Vagina (tissue), 2 donors: ENCODE measurements around the gene USO1. TPM values are rescaled to one million over a fixed set of nuclear protein-coding genes. Genes with fewer than 3 reads are reported as not detected.

Source experiments
- DNase-seq, 2 donors: peaks; one replicate each; pipeline ENCODE4 v3.0.0-alpha.2; 2017; ENCODE audit errors: extremely low spot score in 2 of 2
- H3K27ac ChIP-seq: fragments of 200-600 bp; sonication (generic); one replicate; pipeline ENCODE4 v1.5.1; 2019
- H3K27me3 ChIP-seq: fragments of 200-600 bp; sonication (generic); one replicate; pipeline ENCODE4 v1.5.1; 2019
- H3K36me3 ChIP-seq, 2 donors: fragments of 200-600 bp; sonication (generic); one replicate each; pipeline ENCODE4 v1.5.1; 2017 to 2019
- H3K4me1 ChIP-seq: fragments of 200-600 bp; sonication (generic); one replicate; pipeline ENCODE4 v1.5.1; 2019
- H3K4me3 ChIP-seq, 2 donors: fragments of 200-600 bp; sonication (generic); 1 replicate in 1 of 2; 2 replicates in 1 of 2; pipeline ENCODE4 v1.5.1; 2016 to 2019
- H3K9me3 ChIP-seq: fragments of 200-600 bp; sonication (generic); one replicate; pipeline ENCODE4 v1.5.1; 2019
- POLR2A ChIP-seq, 2 donors: fragments of 450-650 bp; IDR thresholded peaks; one replicate each; pipeline ENCODE4 v1.6.1; 2017; ENCODE audit warnings: antibody characterized with exemption in 2 of 2, mild to moderate bottlenecking in 2 of 2, moderate library complexity in 2 of 2
- POLR2AphosphoS5 ChIP-seq, 2 donors: sonication (generic); formaldehyde crosslinking; IDR thresholded peaks; one replicate each; pipeline ENCODE4 v1.9.0; 2017; ENCODE audit warnings: antibody characterized with exemption in 2 of 2, mild to moderate bottlenecking in 2 of 2, low read depth in 1 of 2; ENCODE audit not compliant: insufficient read depth in 1 of 2
- intact Hi-C: fragments of 100-400 bp; cut with DNase I; formaldehyde crosslinking; loops from one replicate; pipeline ENCODE4 v1.15.1; 2023
- total RNA-seq: library from RNA; depleted of rRNA; stranded (reverse); fragments of >200 nt; gene quantifications from one replicate; pipeline ENCODE4 v1.2.3, GENCODE V29; 2016
- TF ChIP-seq, protein P1 (sequence below), 3 experiments: fragments of 450-650 bp in 2 of 3; fragments of 200-600 bp in 1 of 3; sonication (generic) in 1 of 3; IDR thresholded peaks; one replicate each; pipeline ENCODE4 v1.5.1; 2017 to 2019; ENCODE audit warnings: antibody characterized with exemption in 3 of 3, mild to moderate bottlenecking in 2 of 3, moderate library complexity in 2 of 3

USO1 gene
- total RNA-seq, 1 donor from 2014 or later = 47.9 TPM

DNA sequence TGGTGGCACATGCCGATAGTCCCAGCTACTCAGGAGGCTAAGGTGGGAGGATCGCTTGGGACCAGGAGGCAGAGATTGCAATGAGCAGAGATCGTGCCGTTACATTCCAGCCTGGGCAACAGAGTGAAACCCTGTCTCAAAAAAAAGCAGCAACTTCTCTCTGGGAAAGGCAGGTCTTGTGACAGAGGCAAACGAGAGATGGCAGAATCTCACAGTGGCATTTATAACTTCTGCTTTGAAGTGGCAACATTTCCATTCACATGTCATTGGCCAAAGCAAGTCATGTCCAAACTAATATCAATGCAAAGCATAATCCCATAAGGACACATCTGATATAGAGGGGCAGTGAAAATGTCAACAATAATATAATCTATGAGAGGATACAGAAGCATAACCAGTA, 98.0 kb downstream of the USO1 start:
- Histone ChIP-seq H3K4me3 (no peak overlapping the region), H3K27ac (no peak overlapping the region), H3K4me1 (no peaks in the 10 kb centered on the region), H3K9me3 (no peaks in the 10 kb centered on the region), H3K36me3 (no peaks in the 10 kb centered on the region), H3K27me3 (no peaks in the 10 kb centered on the region)
- intact Hi-C loops = no loop called here
- DNase-seq = no peak
- TF ChIP-seq, protein P1, sequence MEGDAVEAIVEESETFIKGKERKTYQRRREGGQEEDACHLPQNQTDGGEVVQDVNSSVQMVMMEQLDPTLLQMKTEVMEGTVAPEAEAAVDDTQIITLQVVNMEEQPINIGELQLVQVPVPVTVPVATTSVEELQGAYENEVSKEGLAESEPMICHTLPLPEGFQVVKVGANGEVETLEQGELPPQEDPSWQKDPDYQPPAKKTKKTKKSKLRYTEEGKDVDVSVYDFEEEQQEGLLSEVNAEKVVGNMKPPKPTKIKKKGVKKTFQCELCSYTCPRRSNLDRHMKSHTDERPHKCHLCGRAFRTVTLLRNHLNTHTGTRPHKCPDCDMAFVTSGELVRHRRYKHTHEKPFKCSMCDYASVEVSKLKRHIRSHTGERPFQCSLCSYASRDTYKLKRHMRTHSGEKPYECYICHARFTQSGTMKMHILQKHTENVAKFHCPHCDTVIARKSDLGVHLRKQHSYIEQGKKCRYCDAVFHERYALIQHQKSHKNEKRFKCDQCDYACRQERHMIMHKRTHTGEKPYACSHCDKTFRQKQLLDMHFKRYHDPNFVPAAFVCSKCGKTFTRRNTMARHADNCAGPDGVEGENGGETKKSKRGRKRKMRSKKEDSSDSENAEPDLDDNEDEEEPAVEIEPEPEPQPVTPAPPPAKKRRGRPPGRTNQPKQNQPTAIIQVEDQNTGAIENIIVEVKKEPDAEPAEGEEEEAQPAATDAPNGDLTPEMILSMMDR (IDR thresholded peaks at IDR 0.05) = no peak

DNA sequence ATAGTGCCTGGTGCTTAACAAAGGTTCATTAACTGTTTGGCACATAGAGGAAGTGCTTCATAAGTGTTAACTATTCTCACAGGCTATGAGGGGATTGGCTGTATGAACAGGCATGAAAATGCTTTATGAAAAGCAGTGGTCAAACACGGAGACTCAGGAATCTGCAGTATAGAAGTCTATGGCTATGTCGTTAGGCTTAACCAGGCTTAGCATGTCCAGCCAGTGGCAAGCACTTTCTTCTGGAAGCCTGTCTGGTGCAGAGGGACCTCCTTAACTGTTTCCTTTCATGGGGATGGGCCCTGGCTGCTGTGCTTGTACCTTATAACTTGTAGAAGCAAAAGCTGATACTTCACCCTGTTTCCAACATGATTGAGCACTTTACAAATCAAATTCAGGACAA, 99.4 kb downstream of the USO1 start:
- Histone ChIP-seq H3K4me3 (no peak overlapping the region), H3K27me3 (no peaks in the 10 kb centered on the region), H3K4me1 (no peaks in the 10 kb centered on the region), H3K9me3 (no peaks in the 10 kb centered on the region), H3K27ac (no peak overlapping the region), H3K36me3 (no peaks in the 10 kb centered on the region)
- TF ChIP-seq POLR2A (IDR thresholded peaks at IDR 0.05) (no peak), POLR2AphosphoS5 (IDR thresholded peaks at IDR 0.05; ENCODE audit: insufficient read depth in 1 of 2, low read depth in 1 of 2) (no peak)
- TF ChIP-seq, protein P1 (IDR thresholded peaks at IDR 0.05) = no peak
- no peak for DNase-seq
- intact Hi-C loops = no loop called here

DNA sequence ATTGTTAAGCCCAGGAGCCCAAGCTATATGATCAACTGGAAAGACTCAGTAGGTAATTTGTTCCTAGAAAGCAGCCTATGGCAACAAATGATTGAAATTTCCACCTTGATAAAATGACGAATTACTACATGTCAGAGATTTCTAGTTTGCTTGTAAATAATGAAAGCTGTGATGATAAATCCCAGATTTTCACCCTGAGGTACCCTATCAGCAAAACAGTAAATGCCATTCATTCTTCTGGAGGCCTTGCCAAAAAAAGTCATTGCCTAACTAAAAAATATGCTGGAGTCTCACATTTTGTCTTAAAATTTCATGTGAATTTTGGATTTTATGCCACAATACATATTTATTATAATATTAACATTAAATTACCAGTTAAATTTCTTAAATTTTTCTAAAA, 106.5 kb downstream of the USO1 start:
- Histone ChIP-seq H3K27ac (no peak overlapping the region), H3K4me1 (no peaks in the 10 kb centered on the region), H3K27me3 (no peaks in the 10 kb centered on the region), H3K36me3 (no peaks in the 10 kb centered on the region), H3K9me3 (no peaks in the 10 kb centered on the region), H3K4me3 (no peak overlapping the region)
- no peak for DNase-seq
- TF ChIP-seq, protein P1 (IDR thresholded peaks at IDR 0.05) = no peak
- no peak for TF ChIP-seq POLR2AphosphoS5 (IDR thresholded peaks at IDR 0.05; ENCODE audit: insufficient read depth in 1 of 2, low read depth in 1 of 2)
- TF ChIP-seq POLR2A (IDR thresholded peaks at IDR 0.05) = no peak
- intact Hi-C loops = no loop called here

DNA sequence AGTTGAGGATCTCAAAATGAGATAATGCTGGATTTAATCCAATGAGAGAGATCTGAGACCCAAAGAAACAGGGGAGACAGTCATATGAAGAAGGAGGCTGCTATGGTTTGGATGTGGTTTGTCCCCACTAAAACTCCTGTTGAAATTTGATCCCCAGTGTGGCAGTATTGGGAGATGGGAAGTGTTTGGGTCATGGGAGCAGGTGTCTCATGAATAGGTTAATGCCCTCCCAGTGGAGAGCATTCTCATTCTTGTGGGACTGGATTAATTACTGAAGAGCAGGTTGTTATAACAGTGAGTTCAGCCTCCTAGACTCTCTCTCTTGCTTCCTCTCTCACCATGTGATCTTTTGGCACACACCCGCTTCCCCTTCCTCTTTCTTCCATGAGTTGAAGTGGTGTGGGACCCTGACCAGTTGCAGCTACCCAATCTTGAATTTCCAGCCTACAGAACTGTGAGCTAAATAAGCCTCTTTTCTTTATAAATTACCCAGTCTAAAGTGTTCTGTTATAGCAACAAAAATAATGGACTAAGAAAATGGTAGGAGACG, 107.6 kb downstream of the USO1 start:
- no peak for DNase-seq
- no peaks in the 10 kb centered on the region for H3K27me3 ChIP-seq
- H3K27ac ChIP-seq = no peak overlapping the region
- H3K9me3 ChIP-seq = no peaks in the 10 kb centered on the region
- no peaks in the 10 kb centered on the region for H3K36me3 ChIP-seq
- H3K4me3 ChIP-seq = no peak overlapping the region
- intact Hi-C loops = no loop called here
- TF ChIP-seq, protein P1 (IDR thresholded peaks at IDR 0.05) = no peak
- no peak for TF ChIP-seq POLR2A (IDR thresholded peaks at IDR 0.05)
- no peak for TF ChIP-seq POLR2AphosphoS5 (IDR thresholded peaks at IDR 0.05; ENCODE audit: insufficient read depth in 1 of 2, low read depth in 1 of 2)
- H3K4me1 ChIP-seq = no peaks in the 10 kb centered on the region

DNA sequence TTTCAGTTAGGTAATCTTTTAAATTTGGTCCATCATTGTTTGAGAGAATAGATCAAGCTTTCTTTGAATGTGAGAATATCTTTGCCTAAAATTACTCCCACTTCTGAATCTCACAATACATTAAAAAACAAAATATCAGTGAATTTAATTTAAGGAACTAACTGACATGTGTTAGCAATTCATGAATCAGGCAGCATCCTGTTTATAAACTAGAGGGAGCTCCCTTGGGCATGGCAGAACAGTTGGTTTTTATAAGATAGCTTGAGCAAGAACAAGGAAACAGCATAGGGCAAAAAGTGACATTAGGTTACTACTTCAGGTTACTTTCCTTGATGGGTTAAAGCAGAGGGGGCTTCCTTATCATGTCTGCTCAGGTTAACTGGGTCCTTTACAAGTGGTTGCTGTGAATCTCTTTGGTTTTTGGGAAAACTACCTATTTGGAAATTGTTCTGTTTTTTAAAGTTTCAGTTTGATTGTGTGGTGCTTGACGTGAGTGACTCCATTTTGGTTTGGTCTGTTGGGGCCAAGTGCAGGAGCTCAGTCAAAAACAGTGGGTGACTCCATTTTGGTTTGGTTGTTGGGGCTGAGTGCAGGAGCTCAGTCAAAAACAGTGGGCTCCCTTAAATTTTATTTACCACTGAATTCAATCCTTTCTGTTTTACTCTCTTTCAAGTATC, 109.9 kb downstream of the USO1 start:
- no peak overlapping the region for H3K27ac ChIP-seq
- DNase-seq = no peak
- no peaks in the 10 kb centered on the region for H3K4me1 ChIP-seq
- intact Hi-C loops = no loop called here
- no peaks in the 10 kb centered on the region for H3K36me3 ChIP-seq
- H3K9me3 ChIP-seq = no peaks in the 10 kb centered on the region
- TF ChIP-seq POLR2AphosphoS5 (IDR thresholded peaks at IDR 0.05; ENCODE audit: insufficient read depth in 1 of 2, low read depth in 1 of 2) = no peak
- TF ChIP-seq, protein P1 (IDR thresholded peaks at IDR 0.05) = no peak
- TF ChIP-seq POLR2A (IDR thresholded peaks at IDR 0.05) = no peak
- no peak overlapping the region for H3K4me3 ChIP-seq
- H3K27me3 ChIP-seq = no peaks in the 10 kb centered on the region
